GM12872 (cell line): ENCODE measurements around the gene PRPF38A.

ENCODE experiments used
- TF ChIP-seq, protein P1 (sequence below): IDR thresholded peaks from 3 replicates; pipeline ENCODE4 v1.5.1; 2011; ENCODE audit warnings: low read depth, mild to moderate bottlenecking, low read length, moderate library complexity; ENCODE audit not compliant: insufficient read depth

PRPF38A gene

GRCh38 chr1:52423771-52424170, 19.4 kb downstream of the PRPF38A start:
- TF ChIP-seq, protein P1, sequence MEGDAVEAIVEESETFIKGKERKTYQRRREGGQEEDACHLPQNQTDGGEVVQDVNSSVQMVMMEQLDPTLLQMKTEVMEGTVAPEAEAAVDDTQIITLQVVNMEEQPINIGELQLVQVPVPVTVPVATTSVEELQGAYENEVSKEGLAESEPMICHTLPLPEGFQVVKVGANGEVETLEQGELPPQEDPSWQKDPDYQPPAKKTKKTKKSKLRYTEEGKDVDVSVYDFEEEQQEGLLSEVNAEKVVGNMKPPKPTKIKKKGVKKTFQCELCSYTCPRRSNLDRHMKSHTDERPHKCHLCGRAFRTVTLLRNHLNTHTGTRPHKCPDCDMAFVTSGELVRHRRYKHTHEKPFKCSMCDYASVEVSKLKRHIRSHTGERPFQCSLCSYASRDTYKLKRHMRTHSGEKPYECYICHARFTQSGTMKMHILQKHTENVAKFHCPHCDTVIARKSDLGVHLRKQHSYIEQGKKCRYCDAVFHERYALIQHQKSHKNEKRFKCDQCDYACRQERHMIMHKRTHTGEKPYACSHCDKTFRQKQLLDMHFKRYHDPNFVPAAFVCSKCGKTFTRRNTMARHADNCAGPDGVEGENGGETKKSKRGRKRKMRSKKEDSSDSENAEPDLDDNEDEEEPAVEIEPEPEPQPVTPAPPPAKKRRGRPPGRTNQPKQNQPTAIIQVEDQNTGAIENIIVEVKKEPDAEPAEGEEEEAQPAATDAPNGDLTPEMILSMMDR = no peak

- TF ChIP-seq, protein P1 = no peak
Measured at GRCh38 chr1:52424231-52424636, 19.8 kb downstream of the PRPF38A start.

GRCh38 chr1:52424813-52425212, 20.4 kb downstream of the PRPF38A start:
- TF ChIP-seq, protein P1 = no peak

- TF ChIP-seq, protein P1 = no peak
Measured at GRCh38 chr1:52426371-52426770, 22.0 kb downstream of the PRPF38A start.

- TF ChIP-seq, protein P1 = no peak
Measured at GRCh38 chr1:52427152-52427551, 22.8 kb downstream of the PRPF38A start.

DNA sequence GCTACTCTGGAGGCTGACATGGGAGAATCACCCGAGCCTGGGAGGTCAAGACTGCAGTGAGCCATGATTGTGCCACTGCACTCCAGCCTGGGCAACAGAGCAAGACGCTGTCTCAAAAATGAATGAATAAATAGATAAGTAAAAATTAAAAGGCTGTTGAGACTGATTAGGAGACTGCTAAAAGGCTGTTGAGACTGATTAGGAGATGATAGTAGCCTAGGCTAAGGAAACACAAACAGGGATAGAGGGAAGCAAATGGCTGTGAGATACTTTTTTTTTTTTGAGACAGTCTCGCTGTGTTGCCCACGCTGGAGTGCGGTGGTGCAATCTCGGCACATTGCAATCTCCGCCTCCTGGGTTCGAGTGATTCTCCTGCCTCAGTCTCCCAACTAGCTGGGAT, 28.4 kb downstream of the PRPF38A start:
- TF ChIP-seq, protein P1 = no peak

GRCh38 chr1:52435211-52435610, 30.8 kb downstream of the PRPF38A start:
- TF ChIP-seq, protein P1 = no peak

GRCh38 chr1:52435650-52436049, 31.2 kb downstream of the PRPF38A start:
- TF ChIP-seq, protein P1 = no peak
